GM18499 (cell line): Measurements from ENCODE around the gene MBTPS1.

Source experiments
- ATAC-seq: cut with Tn5 transposase; IDR thresholded peaks from one replicate; pipeline ENCODE4 v1.9.1; 2021; ENCODE audit warnings: moderate number of reproducible peaks; ENCODE audit not compliant: insufficient read depth, unreplicated experiment

Gene MBTPS1

DNA sequence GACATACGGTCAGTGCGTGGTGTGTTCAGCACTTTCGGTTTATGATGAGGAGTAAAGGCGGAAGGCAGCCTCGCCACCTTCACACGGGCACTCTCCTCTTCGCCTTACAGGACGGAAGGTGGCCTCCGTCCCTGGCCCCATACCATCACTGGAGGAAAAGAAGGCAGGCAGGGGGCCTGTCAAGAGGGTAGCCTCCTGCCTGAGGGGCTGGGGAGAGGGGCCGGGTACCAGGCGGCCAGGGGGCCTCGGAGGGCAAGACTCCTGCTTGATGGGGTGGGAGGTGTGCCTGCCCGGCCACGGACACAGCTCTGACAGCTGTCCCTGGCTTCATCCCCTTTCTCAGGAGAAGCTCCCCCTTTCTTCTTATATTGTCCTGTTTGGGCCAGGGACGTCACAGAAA, 58.5 kb downstream of the MBTPS1 start:
- ATAC-seq, result no peak

DNA sequence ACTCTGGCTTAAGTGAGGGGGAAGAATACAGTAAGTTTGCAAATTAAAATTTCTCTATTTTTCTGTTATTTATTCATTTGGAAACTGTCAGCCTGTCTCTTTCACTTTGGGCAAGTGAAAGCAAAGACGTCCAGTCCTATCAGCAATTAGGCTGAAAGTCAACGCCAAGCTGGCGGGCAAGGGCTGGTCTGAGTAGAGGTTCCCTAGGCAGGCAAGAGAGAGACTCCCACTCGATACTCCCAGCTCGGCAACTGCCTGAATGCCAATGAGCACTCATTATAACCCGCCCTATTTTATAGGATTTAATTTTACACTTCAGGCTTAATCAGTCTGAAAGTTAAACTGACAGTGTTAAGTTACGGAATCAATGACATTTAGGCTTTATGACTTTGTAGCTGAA, 59.8 kb downstream of the MBTPS1 start:
- ATAC-seq, result no peak

DNA sequence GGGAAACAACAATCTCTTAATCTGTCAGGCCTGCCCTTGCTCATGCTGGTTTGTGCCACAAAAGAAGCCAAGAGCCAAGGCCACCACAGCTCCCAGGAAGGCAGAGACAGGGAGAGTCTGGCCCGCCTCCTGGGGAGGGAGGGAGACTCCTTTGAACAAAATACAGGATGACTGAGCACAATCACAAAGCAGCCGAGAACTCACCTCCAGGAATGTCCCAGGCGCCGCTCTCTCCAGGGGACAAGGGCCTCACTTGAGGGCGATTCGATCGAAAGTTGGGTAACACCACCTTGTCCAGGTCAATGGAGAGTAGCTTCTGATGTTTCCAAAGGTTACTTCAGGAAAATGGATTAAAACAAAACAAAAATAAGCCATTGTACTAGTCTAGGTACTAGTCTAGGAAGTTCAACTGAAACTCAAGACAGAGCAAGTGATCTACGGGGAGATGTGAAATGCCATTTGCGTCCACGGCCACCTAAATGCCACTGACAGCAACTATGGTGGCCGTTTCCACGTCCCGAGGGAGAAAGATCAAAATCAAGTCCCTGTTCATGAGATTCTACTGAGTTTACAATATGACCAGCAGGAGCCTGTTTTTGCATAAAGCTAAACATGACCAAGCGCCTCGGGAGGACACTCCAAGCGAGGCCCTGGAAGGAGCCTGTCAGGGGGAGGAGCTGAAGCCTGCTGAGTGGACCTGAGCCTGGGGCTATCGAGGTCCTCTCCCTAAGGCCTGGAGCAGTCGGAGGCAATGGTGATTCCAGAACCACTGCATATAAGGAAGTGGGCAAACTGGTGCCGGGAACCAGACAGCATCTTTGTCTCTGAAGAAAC, 60.7 kb downstream of the MBTPS1 start:
- ATAC-seq, result no peak

DNA sequence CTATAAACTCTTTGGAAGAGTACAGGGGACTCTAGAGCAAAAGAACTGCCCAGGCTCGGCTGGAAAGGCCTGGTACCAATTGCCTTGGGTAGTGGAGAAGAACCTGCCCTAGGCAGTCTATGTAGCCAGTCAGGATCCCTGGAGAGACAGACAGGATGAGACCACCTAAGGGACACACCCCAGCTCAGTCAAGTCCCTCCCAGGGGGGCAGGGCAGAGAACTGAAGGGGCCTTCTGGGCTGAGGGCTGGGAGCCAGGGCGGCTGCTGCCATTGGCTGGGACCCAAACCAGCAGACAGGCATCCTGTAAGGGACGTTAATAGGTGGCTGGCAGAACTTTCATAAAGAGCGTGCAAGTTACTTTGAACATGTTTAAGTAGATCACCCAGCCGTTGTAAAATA, 61.4 kb downstream of the MBTPS1 start:
- no peak for ATAC-seq

DNA sequence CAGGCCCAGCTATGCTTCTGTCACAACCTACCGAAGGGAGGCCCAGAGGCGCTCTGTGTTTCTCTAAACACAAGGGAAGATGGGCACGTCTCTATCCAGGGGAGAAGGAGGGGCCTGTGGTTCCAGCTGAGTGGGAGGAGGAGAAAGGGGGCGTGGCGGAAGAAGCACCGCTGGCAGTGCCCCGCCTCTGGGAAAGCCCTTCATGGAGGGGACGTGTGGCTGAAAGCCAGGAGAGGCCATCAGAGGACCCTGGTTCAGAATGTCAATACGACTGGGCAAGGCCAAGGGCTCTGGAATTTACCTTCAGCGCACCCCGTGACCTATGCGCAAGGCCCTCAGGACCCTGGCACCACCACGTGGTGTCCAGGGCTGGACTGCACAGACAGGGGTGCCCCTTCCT, 61.8 kb downstream of the MBTPS1 start:
- no peak for ATAC-seq

DNA sequence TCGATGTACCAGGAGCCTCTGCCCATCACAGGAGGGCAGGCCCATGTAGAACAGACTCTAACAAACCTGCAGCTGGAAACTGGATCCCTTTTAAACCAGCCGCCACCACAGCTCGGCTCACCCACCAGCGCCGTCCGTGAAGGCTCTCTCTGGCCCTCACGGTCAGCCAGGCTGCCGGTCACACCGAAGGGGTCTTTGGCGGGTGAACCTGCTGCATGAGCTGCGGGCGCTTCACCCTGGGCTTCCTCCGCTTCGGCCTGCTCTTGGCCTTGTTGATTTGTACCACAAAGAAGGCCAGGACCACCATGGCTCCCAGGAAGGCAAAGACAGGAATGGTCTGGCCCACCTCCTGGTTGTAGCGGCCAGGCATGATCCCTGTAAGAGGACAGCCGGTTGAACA, 62.5 kb downstream of the MBTPS1 start:
- ATAC-seq, result no peak

DNA sequence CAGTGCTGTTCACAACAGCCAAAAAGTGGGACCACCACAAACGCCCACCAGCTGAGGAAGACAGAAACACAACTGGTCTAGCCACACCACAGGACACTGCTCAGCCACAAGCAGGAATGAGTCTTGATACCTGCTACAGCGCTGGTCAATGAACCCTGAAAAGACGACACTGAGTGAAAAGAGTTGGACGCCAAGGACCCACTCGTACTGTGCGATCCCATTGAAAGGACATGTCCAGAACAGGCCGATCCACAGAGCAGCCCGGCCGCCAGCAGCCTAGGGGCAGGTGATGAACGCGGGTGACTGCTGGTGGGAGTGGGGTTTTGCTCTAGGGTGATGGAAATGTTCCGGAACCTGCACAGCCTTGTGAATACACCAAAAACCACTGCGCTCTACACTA, 63.5 kb downstream of the MBTPS1 start:
- no peak for ATAC-seq

DNA sequence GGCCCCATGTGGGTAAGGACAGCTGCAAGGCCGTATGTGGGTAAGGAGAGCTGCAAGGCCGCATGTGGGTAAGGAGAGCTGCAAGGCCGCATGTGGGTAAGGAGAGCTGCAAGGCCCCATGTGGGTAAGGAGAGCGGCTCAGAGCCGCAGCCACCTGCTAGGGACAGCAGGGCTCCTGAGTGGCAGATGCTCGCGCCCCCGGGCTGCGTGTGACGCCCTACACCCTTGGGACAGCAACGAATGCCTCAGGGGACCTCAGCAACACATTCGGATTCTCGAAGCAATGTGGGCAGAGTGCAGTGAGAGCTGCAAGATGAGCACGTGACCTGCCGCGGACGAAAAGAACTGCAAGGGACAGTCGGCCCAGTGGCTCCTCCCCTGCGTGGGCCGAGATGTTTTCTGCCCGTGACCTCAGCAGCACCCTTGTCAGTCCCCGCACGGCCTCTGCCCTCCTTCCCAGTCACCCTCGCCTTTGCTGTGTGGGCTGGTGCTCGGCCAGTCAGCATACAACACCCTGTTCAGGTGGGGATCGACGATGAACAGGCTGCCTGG, 64.6 kb downstream of the MBTPS1 start:
- ATAC-seq, result no peak

DNA sequence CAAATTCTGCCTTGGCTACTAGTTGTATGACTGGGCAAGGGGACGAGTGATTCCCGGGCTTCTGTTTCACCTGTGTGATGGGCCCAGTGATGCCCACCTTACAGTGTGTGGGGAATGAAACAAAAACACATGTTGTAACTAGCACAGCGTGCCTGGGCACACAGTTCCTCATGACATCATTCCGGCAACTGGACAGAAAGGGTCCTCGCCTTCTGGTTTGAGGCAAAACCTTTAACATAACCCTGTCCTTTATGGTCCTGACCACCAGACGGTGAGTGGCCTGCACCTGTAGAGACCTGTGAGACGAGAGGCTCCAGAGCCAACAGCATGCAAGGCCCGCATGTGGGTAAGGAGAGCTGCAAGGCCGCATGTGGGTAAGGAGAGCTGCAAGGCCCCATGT, 66.4 kb downstream of the MBTPS1 start:
- ATAC-seq, result no peak

DNA sequence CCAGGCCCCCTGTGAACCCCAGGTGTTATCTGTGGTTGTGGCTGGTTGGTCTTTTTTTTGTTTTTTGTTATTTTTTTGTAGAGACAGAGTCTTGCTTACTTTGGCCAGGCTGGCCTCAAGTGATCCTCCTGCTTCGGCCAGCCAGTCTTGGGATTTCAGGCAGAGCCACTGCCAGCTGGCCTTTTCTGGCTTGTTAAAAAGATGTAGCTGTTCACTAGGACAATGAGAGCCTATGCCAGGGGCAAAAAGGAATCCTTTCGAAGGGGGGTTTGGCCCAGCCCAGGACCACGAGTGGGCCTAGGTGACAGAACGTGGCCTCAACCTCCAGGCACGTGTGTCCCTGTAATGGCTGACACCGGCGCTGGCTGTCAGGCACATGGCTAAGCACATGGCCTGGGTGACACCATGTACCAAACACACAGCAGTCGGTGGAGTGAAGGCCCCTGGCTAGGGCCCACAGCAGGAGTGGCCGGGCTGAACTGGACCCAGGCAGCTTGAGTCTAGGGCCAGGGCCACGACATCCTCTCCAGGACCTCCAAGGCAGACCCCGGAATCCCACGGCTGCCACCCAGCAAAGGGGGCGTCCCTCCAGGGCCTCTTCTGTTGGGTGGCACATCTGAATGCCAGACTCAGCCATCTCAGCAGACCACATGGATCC, 67.2 kb downstream of the MBTPS1 start:
- ATAC-seq, result no peak

DNA sequence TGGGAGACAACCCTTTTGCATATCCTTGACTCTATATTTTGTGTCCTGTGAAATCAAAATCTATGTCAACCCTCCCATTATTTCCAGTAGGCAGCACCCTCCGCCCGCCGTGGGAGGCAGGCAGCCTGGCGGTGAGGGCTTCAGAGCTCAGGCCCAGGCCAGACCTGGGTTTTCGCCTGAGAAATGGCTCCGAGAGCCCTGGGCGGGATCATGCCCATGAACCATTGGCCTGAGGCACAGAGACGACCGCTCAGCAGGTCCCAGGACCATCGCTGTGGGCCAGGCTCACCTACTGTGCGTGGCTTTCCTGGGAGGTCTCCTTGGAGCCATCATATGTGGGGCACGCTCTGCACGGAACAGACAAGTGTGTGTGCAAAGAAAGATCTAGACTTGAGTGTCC, 67.9 kb downstream of the MBTPS1 start:
- ATAC-seq, result no peak

DNA sequence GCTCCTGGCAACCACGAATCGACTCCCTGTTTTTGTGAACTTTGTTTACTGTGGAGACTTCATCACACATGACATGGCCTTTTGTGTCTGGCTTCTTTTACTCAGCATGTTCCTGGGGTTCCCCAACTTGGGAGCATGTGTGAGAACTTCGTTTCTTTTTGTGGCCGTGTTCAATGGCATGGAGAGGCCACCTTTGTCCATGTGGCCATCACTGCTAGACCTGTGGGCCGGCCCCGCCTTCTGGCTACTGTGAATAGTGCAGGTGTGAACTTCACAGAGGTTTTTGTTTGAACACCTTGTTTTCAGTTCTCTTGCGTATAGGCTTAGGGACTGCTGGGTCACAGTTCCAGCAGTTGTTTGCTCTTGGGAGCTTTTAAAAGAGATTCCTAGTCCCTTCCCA, 68.5 kb downstream of the MBTPS1 start:
- ATAC-seq, result no peak

DNA sequence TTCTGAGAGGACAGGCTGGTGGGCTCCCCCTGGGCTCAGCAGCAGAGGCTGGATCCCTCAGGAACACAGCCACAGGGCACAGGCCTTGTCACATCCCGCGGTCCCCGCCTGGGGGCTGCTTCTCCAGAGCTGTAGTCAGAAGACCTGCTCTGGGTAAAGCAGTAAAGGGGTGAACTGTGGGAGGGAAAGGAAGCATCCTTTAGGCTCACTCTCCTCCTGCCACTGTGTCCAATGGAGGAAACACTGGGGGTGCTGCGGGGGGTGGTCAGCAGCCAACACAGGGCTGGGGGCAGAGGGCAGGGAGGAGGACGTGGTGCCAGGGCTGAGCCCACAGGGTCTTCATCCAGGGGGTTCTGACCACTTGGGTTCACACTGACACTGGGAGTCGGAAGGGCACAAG, 69.1 kb downstream of the MBTPS1 start:
- no peak for ATAC-seq

DNA sequence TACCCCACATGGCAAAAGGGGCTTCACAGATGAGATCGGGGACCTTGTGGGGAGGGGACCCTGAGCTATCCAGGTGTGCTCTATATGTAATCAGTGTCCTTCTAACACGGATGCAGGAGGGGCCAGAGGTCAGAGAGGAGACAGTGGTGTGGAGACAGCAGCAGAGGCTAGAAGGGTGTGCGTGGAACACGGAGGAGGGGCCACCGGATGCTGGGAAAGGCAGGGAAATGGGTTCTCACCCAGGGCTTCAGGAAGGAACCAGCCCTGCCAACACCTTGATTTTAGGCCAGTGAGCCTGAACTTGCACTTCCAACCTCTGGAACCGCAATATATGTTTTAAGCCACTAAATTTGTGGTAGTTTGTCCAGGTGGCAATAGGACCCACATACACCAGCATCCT, 69.5 kb downstream of the MBTPS1 start:
- ATAC-seq, result no peak

DNA sequence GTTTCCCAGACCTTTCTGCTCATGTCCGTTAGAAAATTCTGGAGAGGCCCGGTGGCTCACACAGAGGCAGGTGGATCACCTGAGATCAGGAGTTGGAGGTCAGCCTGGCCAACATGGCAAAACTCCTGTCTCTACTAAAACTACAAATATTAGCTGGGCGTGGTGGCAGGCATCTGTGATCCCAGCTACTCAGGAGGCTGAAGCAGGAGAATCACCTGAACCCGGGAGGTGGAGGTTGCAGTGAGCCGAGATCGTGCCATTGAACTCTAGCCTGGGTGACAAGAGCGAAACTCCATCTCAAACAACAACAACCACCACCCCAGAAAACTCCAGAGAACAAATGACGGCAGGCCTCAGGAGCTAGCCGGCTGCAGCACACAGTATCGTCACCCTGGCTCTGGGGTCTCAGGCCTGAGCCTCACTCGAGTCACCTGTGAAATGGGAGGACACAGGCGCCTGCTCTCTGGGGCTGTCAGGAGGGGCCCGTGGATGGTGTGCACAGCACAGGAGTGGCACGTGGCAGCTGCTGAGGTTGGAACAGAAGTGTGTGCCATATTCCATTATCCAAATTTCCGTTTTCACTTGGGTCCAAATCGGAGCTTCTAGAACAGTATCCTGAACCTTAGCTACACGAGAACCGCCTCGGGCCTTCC, 70.8 kb downstream of the MBTPS1 start:
- no peak for ATAC-seq

DNA sequence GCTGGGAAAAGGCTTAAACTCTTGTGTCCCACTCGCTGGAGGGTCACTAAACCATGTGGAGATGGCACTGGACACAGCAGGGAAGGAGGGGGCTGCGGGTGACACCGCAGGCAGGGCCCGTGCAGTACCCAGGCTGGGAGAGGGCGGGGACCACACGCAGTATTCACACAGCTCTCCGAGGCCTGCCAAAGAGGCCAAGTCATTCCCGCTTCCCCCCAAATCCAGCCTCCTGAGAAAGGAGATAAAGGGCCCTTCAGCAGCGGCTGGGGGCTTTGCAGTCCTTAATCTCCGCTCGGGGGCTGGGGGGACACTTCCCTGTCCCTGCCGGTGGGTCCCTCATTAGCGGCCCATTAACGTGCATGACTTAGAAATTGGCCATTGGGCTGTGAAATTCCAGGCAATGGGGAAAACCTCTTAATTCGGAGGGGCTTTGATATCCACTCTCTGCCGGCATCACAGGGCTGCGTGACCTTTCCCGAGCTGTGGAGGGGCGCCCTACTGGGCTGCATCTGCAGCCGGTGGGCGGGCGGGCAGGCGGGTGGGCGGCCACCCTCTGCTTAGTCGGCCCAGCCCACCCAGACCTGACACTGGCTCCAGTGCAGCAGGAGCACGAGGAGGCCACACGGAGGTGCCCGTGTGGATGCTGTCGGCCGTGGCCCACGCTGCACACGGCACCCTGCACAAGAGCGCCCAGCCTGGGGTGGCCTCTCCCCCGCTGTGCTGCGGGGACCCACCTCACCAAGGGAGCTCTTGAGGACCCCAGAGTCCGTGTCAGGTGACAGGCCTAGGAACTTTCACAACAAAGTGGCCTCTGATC, 71.5 kb downstream of the MBTPS1 start:
- ATAC-seq, result no peak

DNA sequence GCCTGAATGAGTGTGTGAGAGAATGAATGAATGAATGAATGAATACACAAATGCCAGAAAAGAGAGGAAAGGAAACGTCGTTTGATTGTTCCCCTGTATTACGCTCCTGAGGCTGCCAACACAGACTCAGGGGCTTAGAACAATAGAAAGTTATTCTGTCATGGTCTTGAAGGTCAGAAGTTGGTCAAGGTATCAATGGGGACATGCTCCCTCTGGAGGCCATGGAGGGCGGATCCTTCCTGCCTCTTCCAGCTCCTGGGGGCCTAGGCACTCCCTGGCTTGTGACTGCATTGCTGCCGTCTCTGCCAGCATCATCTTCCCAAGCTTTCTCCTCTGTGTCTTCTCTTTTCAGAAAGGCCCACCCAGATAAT, 72.6 kb downstream of the MBTPS1 start:
- ATAC-seq, result no peak

DNA sequence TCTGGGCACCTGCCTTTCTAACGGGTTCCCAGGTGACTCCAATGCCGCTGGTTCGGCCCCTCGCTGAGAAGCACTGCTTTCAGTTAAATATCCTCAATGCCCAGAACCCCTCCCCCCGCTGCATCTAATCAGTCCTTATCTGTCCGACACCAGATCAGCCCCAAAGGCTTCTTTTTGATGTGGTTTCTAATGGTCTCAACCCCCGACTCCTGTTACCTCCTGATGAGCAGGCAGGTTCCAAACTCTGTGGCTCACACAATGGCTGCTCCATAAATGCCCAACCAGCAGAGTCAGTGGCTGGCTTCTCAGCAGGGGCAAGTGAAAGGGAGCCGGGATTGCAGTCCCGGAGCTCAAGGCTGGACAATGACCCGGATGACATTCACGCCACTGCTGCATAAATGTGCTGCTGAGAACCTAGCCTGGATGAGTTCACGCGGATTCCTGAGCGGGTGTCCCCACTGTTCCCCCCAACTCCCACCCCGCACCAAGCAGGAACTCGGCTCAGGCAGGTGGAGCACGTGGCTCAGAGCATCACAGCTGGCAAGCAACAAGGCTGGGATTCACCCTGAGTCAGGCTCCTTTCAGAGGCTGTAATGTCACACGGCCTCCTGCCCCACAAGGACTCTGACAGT, 73.1 kb downstream of the MBTPS1 start:
- no peak for ATAC-seq

DNA sequence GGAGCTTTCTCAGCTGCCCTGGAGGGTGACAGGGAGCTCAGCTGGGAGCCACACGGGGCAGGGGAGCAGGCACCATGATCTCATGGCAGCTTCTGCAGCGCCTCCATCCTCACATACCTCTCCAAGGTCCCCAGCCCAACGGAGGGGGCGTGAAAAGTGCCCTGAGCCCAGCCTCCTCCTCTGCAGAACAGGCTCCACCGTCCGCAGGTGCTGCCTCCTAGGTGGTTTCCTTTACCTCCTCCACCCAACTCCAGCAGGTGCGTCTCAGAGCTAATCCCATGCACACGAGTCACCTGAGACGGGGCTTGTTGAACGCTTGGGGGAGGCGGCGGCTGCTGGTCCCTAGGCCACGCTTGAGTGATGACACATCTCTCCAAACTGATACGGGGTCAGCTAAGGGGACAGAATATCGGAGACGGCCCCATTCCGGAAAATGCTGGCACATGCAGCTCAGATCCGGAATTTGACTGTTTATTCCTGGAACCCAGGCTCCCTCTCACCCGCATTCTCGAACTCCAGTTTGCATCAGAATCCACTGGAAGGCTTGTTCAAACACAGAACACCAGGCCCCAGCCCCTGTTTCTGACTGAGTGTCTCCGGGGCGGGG, 73.8 kb downstream of the MBTPS1 start:
- no peak for ATAC-seq
